SK-N-SH (cell line): Measurements from ENCODE around the gene SDC3. TPM values are rescaled to one million over a fixed set of nuclear protein-coding genes. Genes with fewer than 3 reads are reported as not detected.
A peak's percentile ranks its signal among the peaks of the same experiment; 100 is the strongest.

ENCODE experiments used
- CTCF ChIA-PET: fragments of 300-600, 350-600 bp; formaldehyde crosslinking; extraction: SDS; loops from one replicate; lab custom pipeline; 2021; lab: Yijun Ruan, JAX
- POLR2A ChIA-PET: fragments of 350-600 bp; sonication (Branson Sonifier 250); formaldehyde crosslinking; extraction: SDS; loops from one replicate; lab custom pipeline; 2020; ENCODE audit warnings: antibody characterized with exemption, inconsistent platforms; lab: Yijun Ruan, JAX
- DNase-seq: peaks from one replicate; pipeline ENCODE4 v3.0.0; 2012
- H2AFZ ChIP-seq: fragments of 200-600 bp; sonication (generic); 2 replicates; pipeline ENCODE4 v1.8.1; 2016; ENCODE audit warnings: antibody characterized with exemption, mild to moderate bottlenecking, low read depth
- H3F3A ChIP-seq: fragments of 200-600 bp; sonication (generic); replicated peaks from 2 replicates; pipeline ENCODE3; 2016; ENCODE audit warnings: antibody characterized with exemption, mild to moderate bottlenecking; ENCODE audit not compliant: insufficient read depth
- H3K27ac ChIP-seq, 2 experiments: fragments of 200-500 bp in 1 of 2; fragments of 200-600 bp in 1 of 2; sonication (Bioruptor generic) in 1 of 2; sonication (generic), shearing (Covaris generic) in 1 of 2; 2 replicates each; pipeline versions ENCODE4 v1.5.1 to v1.6.1; 2014 to 2016; ENCODE audit warnings: low read depth in 2 of 2, inconsistent platforms in 1 of 2, low read length in 1 of 2, mild to moderate bottlenecking in 1 of 2, mixed read lengths in 1 of 2
- H3K27me3 ChIP-seq: fragments of 200-600 bp; sonication (generic), shearing (Covaris generic); 2 replicates; pipeline ENCODE4 v1.6.1; 2016; ENCODE audit warnings: mixed run types; ENCODE audit not compliant: insufficient read depth
- H3K36me3 ChIP-seq, 2 experiments: fragments of 200-500 bp in 1 of 2; fragments of 200-600 bp in 1 of 2; sonication (Bioruptor generic) in 1 of 2; sonication (generic) in 1 of 2; replicated peaks in 1 of 2; 2 replicates each; pipeline versions ENCODE3 to v1.5.1; 2014 to 2016; ENCODE audit warnings: low read length in 1 of 2, mild to moderate bottlenecking in 1 of 2; ENCODE audit not compliant: insufficient read depth in 2 of 2, control insufficient read depth in 1 of 2
- H3K4me1 ChIP-seq, 2 experiments: fragments of 200-500 bp in 1 of 2; fragments of 200-600 bp in 1 of 2; sonication (Bioruptor generic) in 1 of 2; sonication (generic), shearing (Covaris generic) in 1 of 2; 2 replicates each; pipeline versions ENCODE4 v1.5.1 to v1.6.1; 2014 to 2016; ENCODE audit warnings: low read depth in 1 of 2, low read length in 1 of 2, mixed run types in 1 of 2; ENCODE audit not compliant: insufficient read depth in 2 of 2, control insufficient read depth in 1 of 2
- H3K4me2 ChIP-seq: fragments of 200-600 bp; sonication (generic), shearing (Covaris generic); 2 replicates; pipeline ENCODE4 v1.6.1; 2017; ENCODE audit warnings: mixed run types
- H3K4me3 ChIP-seq, 2 experiments: fragments of 200-500 bp in 1 of 2; fragments of 200-600 bp in 1 of 2; sonication (Bioruptor generic) in 1 of 2; sonication (generic), shearing (Covaris generic) in 1 of 2; 2 replicates each; pipeline versions ENCODE4 v1.5.1 to v1.8.1; 2014 to 2016; ENCODE audit warnings: low read depth in 2 of 2, inconsistent platforms in 1 of 2, low read length in 1 of 2, mild to moderate bottlenecking in 1 of 2, mixed read lengths in 1 of 2, moderate library complexity in 1 of 2
- H3K79me2 ChIP-seq: fragments of 200-600 bp; sonication (generic); 2 replicates; pipeline ENCODE4 v1.8.1; 2017; ENCODE audit warnings: mild to moderate bottlenecking; ENCODE audit not compliant: insufficient read depth
- H3K9ac ChIP-seq: fragments of 200-600 bp; sonication (generic); 2 replicates; pipeline ENCODE4 v1.6.1; 2017; ENCODE audit warnings: mixed run types
- H3K9me2 ChIP-seq: fragments of 200-600 bp; sonication (generic); 2 replicates; pipeline ENCODE4 v1.6.1; 2017; ENCODE audit warnings: mixed run types
- H3K9me3 ChIP-seq: fragments of 200-600 bp; sonication (generic); 2 replicates; pipeline ENCODE4 v1.6.1; 2017; ENCODE audit warnings: mixed run types, mild to moderate bottlenecking, moderate library complexity
- H4K20me1 ChIP-seq: fragments of 200-600 bp; sonication (generic); 2 replicates; pipeline ENCODE4 v1.6.1; 2017; ENCODE audit warnings: mild to moderate bottlenecking, mixed run types; ENCODE audit not compliant: insufficient read depth
- CHD2 ChIP-seq: fragments of 150-350 bp; IDR thresholded peaks from 2 replicates; pipeline ENCODE4 v1.6.1; 2018; ENCODE audit warnings: low read length; ENCODE audit not compliant: partially characterized antibody
- ELF1 ChIP-seq: IDR thresholded peaks from 2 replicates; pipeline ENCODE4 v1.4.0; 2012
- EZH2phosphoT487 ChIP-seq: fragments of 200-600 bp; sonication (generic); IDR thresholded peaks from 2 replicates; pipeline ENCODE4 v1.6.1; 2017; ENCODE audit warnings: low read depth, mixed run types, mild to moderate bottlenecking, antibody characterized with exemption, moderate library complexity, borderline replicate concordance
- FOSL2 ChIP-seq: IDR thresholded peaks from 2 replicates; pipeline ENCODE4 v1.4.0; 2012; ENCODE audit warnings: low read depth, mild to moderate bottlenecking, moderate library complexity, borderline replicate concordance
- GABPA ChIP-seq: IDR thresholded peaks from 2 replicates; pipeline ENCODE4 v1.4.0; 2012; ENCODE audit warnings: low read depth, mild to moderate bottlenecking
- NFIC ChIP-seq: IDR thresholded peaks from 2 replicates; pipeline ENCODE4 v1.4.0; 2012; ENCODE audit warnings: borderline replicate concordance
- POLR2AphosphoS5 ChIP-seq: IDR thresholded peaks from 2 replicates; pipeline ENCODE4 v1.6.1; 2012; ENCODE audit warnings: low read depth, low read length
- RAD21 ChIP-seq: IDR thresholded peaks from 2 replicates; pipeline ENCODE4 v1.6.1; 2012; ENCODE audit warnings: mild to moderate bottlenecking, low read length
- RXRA ChIP-seq: IDR thresholded peaks from 2 replicates; pipeline ENCODE4 v1.4.0; 2012; ENCODE audit warnings: low read depth, mild to moderate bottlenecking, borderline replicate concordance
- USF1 ChIP-seq: IDR thresholded peaks from 2 replicates; pipeline ENCODE4 v1.4.0; 2012; ENCODE audit warnings: low read depth, borderline replicate concordance
- WGBS: methylation state at CpG from one replicate; pipeline ENCODE4 v1.1.6; 2017; ENCODE audit warnings: low lambda C conversion rate; 5-methylcytosine and 5-hydroxymethylcytosine counted together
- polyA plus RNA-seq, 3 experiments: library from polyadenylated mRNA; depleted of rRNA; stranded (reverse); fragments of >200 nt; gene quantifications; 2 replicates each; pipeline ENCODE4 v1.2.3, GENCODE V29; 2012

Gene SDC3
- polyA plus RNA-seq, 1 of the 3 experiments (the other 2 are of a cell fraction), result 18.8 TPM

GRCh38 chr1:30902593-30903290, 5.8 kb downstream of the SDC3 start:
- H3K79me2 ChIP-seq, result peaks cover 67% of the 10 kb centered on the region
- TF ChIP-seq CHD2, result no peak
- peak; percentile 9; the same call in 1 of the 2 replicates for TF ChIP-seq RAD21
- TF ChIP-seq, all 33 proteins: peak for 1
- H3K9me3 ChIP-seq, result no peaks in the 10 kb centered on the region
- DNase-seq, result no peak
- H3K27ac ChIP-seq, result no peak overlapping the region; a peak in 1 of 4 replicates
- H3K9ac ChIP-seq, result no peak overlapping the region
- no peaks in the 10 kb centered on the region for H3K27me3 ChIP-seq
- no peaks in the 10 kb centered on the region for H3K9me2 ChIP-seq
- peaks cover 0 to 36% of the 10 kb centered on the region in 2 experiments; a peak in 1 of 4 replicates for H3K4me1 ChIP-seq
- H3K4me3 ChIP-seq, result no peak overlapping the region
- H2AFZ ChIP-seq, result no peak overlapping the region
- POLR2A ChIA-PET, result interaction anchor here (0.6 kb wide), 1 partner anchor 15 kb away, joined by 3 read pairs; no protein-coding TSS in a partner anchor
- CTCF ChIA-PET, result interaction anchor here (0.8 to 47.0 kb wide), 6 partner anchors 12 to 183 kb away, joined by 3 to 1422 read pairs (median 4); no protein-coding TSS in a partner anchor
- H3K4me2 ChIP-seq, result no peak overlapping the region
- 75% methylated on average over 5 of the region's 9 CpGs for WGBS
- H3K36me3 ChIP-seq, result no peaks in the 10 kb centered on the region
- H4K20me1 ChIP-seq, result peaks cover 93% of the 10 kb centered on the region
- H3F3A ChIP-seq, result no peaks in the 10 kb centered on the region

DNA sequence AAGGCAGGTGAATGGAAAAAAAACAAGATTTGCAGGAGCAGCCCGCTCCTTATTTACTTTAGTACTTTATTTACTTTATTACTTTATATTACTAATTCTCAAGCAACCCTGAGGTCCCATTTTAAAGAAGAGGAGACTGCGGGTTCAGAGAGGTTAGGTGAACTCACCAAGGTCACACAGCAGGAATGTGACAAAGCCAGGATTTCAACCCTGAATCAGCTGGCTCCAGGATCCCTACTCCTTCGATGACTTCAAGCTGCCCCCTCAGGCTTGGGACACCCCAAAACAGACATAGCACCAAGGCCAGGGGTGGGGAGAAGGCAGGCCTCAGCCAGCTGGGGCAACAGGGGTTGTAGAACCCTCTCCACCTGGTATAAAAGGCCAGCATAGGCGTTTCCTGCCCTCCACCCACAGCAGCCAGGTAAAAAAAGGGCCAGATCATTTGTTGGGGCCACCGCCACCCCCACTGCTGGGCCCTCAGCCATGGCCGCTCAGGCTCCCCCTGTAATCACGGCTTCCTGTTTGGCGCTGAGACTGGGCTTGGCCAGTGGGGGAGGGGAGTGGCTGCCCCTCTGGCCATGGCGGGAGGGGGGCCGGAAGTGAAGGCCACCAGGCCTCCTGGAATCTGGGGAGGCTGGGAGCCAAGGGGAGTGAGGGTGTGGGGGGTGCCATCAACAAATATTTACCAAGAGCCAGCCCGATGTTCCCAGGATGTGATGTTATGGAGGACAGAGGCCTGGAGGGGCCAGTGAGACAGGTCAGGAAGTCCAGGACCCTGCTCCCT, 6.6 kb downstream of the SDC3 start:
- Histone ChIP-seq H3K4me3 (no peak overlapping the region), H3F3A (no peaks in the 10 kb centered on the region), H3K9me2 (no peaks in the 10 kb centered on the region), H3K9me3 (no peaks in the 10 kb centered on the region), H3K79me2 (peaks cover 62% of the 10 kb centered on the region), H3K27ac (no peak overlapping the region; a peak in 1 of 4 replicates), H3K9ac (no peak overlapping the region), H2AFZ (no peak overlapping the region), H4K20me1 (peaks cover 94% of the 10 kb centered on the region), H3K27me3 (no peaks in the 10 kb centered on the region), H3K4me1 (peaks cover 0 to 32% of the 10 kb centered on the region in 2 experiments; a peak in 1 of 4 replicates), H3K4me2 (no peak overlapping the region), H3K36me3 (no peaks in the 10 kb centered on the region)
- WGBS, result 99% methylated on average over 6 of the region's 11 CpGs
- POLR2A ChIA-PET, result interaction anchor here (0.6 kb wide), 1 partner anchor 14 kb away, joined by 3 read pairs; no protein-coding TSS in a partner anchor
- no peak for TF ChIP-seq ELF1
- TF ChIP-seq POLR2AphosphoS5, result no peak
- TF ChIP-seq FOSL2, result no peak
- no peak for TF ChIP-seq NFIC
- TF ChIP-seq GABPA, result no peak
- no peak for TF ChIP-seq EZH2phosphoT487
- no peak for TF ChIP-seq USF1
- TF ChIP-seq RXRA, result no peak
- no peak for DNase-seq
- CTCF ChIA-PET, result interaction anchor here (0.8 to 47.0 kb wide), 5 partner anchors 10 to 182 kb away, joined by 3 to 1422 read pairs (median 6); no protein-coding TSS in a partner anchor
